ENCODE results near the gene SMYD3.

SMYD3 gene

GRCh38 chr1:246151796-246152434, 355.2 kb downstream of the SMYD3 start:
- Histone ChIP-seq H2AFZ (ENCODE audit: low read depth, low read length) (no peak overlapping the region), H3K9ac (ENCODE audit: low read length) (no peak overlapping the region), H4K91ac (ENCODE audit: low read length) (no peak overlapping the region), H3K27ac (ENCODE audit: low read length, poor library complexity, severe bottlenecking) (peak overlapping the region; percentile 11), H3K4me1 (ENCODE audit: control insufficient read depth, insufficient read depth, low read depth, low read length) (peaks cover 15% of the 10 kb centered on the region), H3K27me3 (ENCODE audit: control insufficient read depth in 1 of 2, insufficient read depth in 1 of 2, low read length in 2 of 2) (no peaks in the 10 kb centered on the region), H2AK5ac (ENCODE audit: low read length, severe bottlenecking) (no peak overlapping the region), H2BK12ac (ENCODE audit: low read length in 2 of 2) (peak overlapping the region; percentile 42 to 71), H3K4me2 (ENCODE audit: low read length, poor library complexity, severe bottlenecking) (no peak overlapping the region), H3K14ac (ENCODE audit: low read length in 2 of 2) (no peak overlapping the region), H2BK5ac (ENCODE audit: low read depth, low read length, poor library complexity, severe bottlenecking) (no peak overlapping the region), H3K79me1 (replicated peaks; ENCODE audit: low read length, poor library complexity, severe bottlenecking) (peaks cover 3% of the 10 kb centered on the region), H3K36me3 (ENCODE audit: control insufficient read depth in 1 of 2, insufficient read depth in 2 of 2, low read depth in 1 of 2, low read length in 2 of 2) (peaks cover 0 to 8% of the 10 kb centered on the region in 2 experiments), H3K4me3 (ENCODE audit: insufficient read depth in 1 of 2, low read depth in 1 of 2, low read length in 2 of 2) (no peak overlapping the region), H3K4ac (ENCODE audit: low read depth in 1 of 2, low read length in 2 of 2) (no peak overlapping the region), H4K8ac (ENCODE audit: low read length) (peak overlapping the region; percentile 77), H2BK15ac (ENCODE audit: low read depth, poor library complexity, severe bottlenecking) (no peak overlapping the region), H3K9me3 (ENCODE audit: control insufficient read depth, low read length) (peaks cover 7% of the 10 kb centered on the region), H3K23ac (ENCODE audit: low read length in 2 of 2) (no peak overlapping the region), H3K18ac (ENCODE audit: low read depth in 1 of 2, low read length in 2 of 2) (peak overlapping the region; percentile 44 to 59), H2BK120ac (ENCODE audit: low read depth, low read length) (peak overlapping the region; percentile 73)
- peak; percentile 60 for DNase-seq
- WGBS: 35% methylated on average over 6 of the region's 6 CpGs

GRCh38 chr1:246149543-246149942, 357.5 kb downstream of the SMYD3 start:
- H2BK5ac ChIP-seq (ENCODE audit: low read depth, low read length, poor library complexity, severe bottlenecking): no peak overlapping the region
- 97% methylated on average over 1 of the region's 2 CpGs for WGBS

GRCh38 chr1:246147524-246148461, 359.3 kb downstream of the SMYD3 start:
- Histone ChIP-seq H3K79me1 (replicated peaks; ENCODE audit: low read length, poor library complexity, severe bottlenecking) (peaks cover 6% of the 10 kb centered on the region), H3K27me3 (ENCODE audit: control insufficient read depth in 1 of 2, insufficient read depth in 1 of 2, low read length in 2 of 2) (no peaks in the 10 kb centered on the region), H3K4me2 (ENCODE audit: low read length, poor library complexity, severe bottlenecking) (no peak overlapping the region), H3K27ac (ENCODE audit: low read length, poor library complexity, severe bottlenecking) (no peak overlapping the region), H3K18ac (ENCODE audit: low read depth in 1 of 2, low read length in 2 of 2) (peak overlapping the region in 1 of 2 experiments; percentile 69), H4K91ac (ENCODE audit: low read length) (no peak overlapping the region), H3K4me1 (ENCODE audit: control insufficient read depth, insufficient read depth, low read depth, low read length) (peaks cover 18% of the 10 kb centered on the region), H3K9ac (ENCODE audit: low read length) (no peak overlapping the region), H2BK120ac (ENCODE audit: low read depth, low read length) (no peak overlapping the region), H2AFZ (ENCODE audit: low read depth, low read length) (no peak overlapping the region), H2BK5ac (ENCODE audit: low read depth, low read length, poor library complexity, severe bottlenecking) (no peak overlapping the region), H3K23ac (ENCODE audit: low read length in 2 of 2) (no peak overlapping the region), H3K36me3 (ENCODE audit: control insufficient read depth in 1 of 2, insufficient read depth in 2 of 2, low read depth in 1 of 2, low read length in 2 of 2) (peaks cover 3 to 8% of the 10 kb centered on the region in 2 experiments), H2BK15ac (ENCODE audit: low read depth, poor library complexity, severe bottlenecking) (no peak overlapping the region), H3K9me3 (ENCODE audit: control insufficient read depth, low read length) (peaks cover 7% of the 10 kb centered on the region), H2AK5ac (ENCODE audit: low read length, severe bottlenecking) (no peak overlapping the region), H4K8ac (ENCODE audit: low read length) (no peak overlapping the region), H3K14ac (ENCODE audit: low read length in 2 of 2) (peak overlapping the region in 1 of 2 experiments; percentile 88), H3K4me3 (ENCODE audit: insufficient read depth in 1 of 2, low read depth in 1 of 2, low read length in 2 of 2) (peak overlapping the region in 1 of 2 experiments; percentile 25), H3K4ac (ENCODE audit: low read depth in 1 of 2, low read length in 2 of 2) (peak overlapping the region in 1 of 2 experiments; percentile 15), H2BK12ac (ENCODE audit: low read length in 2 of 2) (peak overlapping the region in 1 of 2 experiments; percentile 49)
- WGBS: 92% methylated on average over 28 of the region's 29 CpGs
- no peak for DNase-seq

More at GRCh38 chr1:246149543-246149942, 357.5 kb downstream of the SMYD3 start:
- H3K23ac ChIP-seq (ENCODE audit: low read length in 2 of 2): no peak overlapping the region
- peaks cover 0 to 8% of the 10 kb centered on the region in 2 experiments for H3K36me3 ChIP-seq (ENCODE audit: control insufficient read depth in 1 of 2, insufficient read depth in 2 of 2, low read depth in 1 of 2, low read length in 2 of 2)
- H3K14ac ChIP-seq (ENCODE audit: low read length in 2 of 2): no peak overlapping the region
- H3K9ac ChIP-seq (ENCODE audit: low read length): no peak overlapping the region
- peaks cover 15% of the 10 kb centered on the region for H3K4me1 ChIP-seq (ENCODE audit: control insufficient read depth, insufficient read depth, low read depth, low read length)
- no peaks in the 10 kb centered on the region for H3K27me3 ChIP-seq (ENCODE audit: control insufficient read depth in 1 of 2, insufficient read depth in 1 of 2, low read length in 2 of 2)
- peaks cover 3% of the 10 kb centered on the region for H3K79me1 ChIP-seq (replicated peaks; ENCODE audit: low read length, poor library complexity, severe bottlenecking)
- no peak overlapping the region for H2AFZ ChIP-seq (ENCODE audit: low read depth, low read length)
- H3K18ac ChIP-seq (ENCODE audit: low read depth in 1 of 2, low read length in 2 of 2): no peak overlapping the region
- no peak overlapping the region for H3K4ac ChIP-seq (ENCODE audit: low read depth in 1 of 2, low read length in 2 of 2)
- no peak overlapping the region for H3K4me3 ChIP-seq (ENCODE audit: insufficient read depth in 1 of 2, low read depth in 1 of 2, low read length in 2 of 2)
- no peak overlapping the region for H2BK12ac ChIP-seq (ENCODE audit: low read length in 2 of 2)
- H3K4me2 ChIP-seq (ENCODE audit: low read length, poor library complexity, severe bottlenecking): no peak overlapping the region
- no peak overlapping the region for H2BK15ac ChIP-seq (ENCODE audit: low read depth, poor library complexity, severe bottlenecking)
- no peak for DNase-seq
- H3K27ac ChIP-seq (ENCODE audit: low read length, poor library complexity, severe bottlenecking): no peak overlapping the region
- H2AK5ac ChIP-seq (ENCODE audit: low read length, severe bottlenecking): no peak overlapping the region
- no peak overlapping the region for H4K91ac ChIP-seq (ENCODE audit: low read length)
- no peak overlapping the region for H4K8ac ChIP-seq (ENCODE audit: low read length)
- H3K9me3 ChIP-seq (ENCODE audit: control insufficient read depth, low read length): peaks cover 7% of the 10 kb centered on the region
- H2BK120ac ChIP-seq (ENCODE audit: low read depth, low read length): no peak overlapping the region
